ENCODE measurements around the gene CNOT10. TPM values are rescaled to one million over a fixed set of nuclear protein-coding genes. Genes with fewer than 3 reads are reported as not detected.
A peak's percentile ranks its signal among the peaks of the same experiment; 100 is the strongest.
"Not testable (repeated sequence)": the region's sequence is repeated elsewhere in the genome, so short reads cannot be mapped to it uniquely, and the experiment has no call there.

The CNOT10 gene
- total RNA-seq, 1 donor from 2014 or later, result 21.4 TPM

DNA sequence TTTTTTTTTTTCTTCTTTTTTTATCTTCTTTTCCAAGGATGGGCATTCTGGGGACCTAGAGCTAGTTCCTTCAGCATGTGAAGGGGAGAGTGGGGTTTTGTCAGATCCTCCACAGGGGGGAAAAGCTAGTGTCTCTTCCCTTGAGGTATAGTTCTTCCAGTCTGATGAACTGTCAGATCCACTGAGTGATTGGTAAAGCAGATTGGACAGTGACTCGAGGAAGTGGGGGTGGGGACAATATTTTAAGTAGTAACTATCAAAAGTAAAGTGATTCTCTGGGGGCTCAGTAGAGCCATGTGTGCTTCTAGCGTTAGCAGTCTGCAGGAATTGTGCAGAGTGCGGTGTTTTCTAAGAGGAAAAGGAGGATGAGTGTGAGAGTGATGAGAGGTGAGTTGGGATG, 70.8 kb downstream of the CNOT10 start:
- DNase-seq (ENCODE audit: extremely low read depth, low read depth, low spot score), result no peak

DNA sequence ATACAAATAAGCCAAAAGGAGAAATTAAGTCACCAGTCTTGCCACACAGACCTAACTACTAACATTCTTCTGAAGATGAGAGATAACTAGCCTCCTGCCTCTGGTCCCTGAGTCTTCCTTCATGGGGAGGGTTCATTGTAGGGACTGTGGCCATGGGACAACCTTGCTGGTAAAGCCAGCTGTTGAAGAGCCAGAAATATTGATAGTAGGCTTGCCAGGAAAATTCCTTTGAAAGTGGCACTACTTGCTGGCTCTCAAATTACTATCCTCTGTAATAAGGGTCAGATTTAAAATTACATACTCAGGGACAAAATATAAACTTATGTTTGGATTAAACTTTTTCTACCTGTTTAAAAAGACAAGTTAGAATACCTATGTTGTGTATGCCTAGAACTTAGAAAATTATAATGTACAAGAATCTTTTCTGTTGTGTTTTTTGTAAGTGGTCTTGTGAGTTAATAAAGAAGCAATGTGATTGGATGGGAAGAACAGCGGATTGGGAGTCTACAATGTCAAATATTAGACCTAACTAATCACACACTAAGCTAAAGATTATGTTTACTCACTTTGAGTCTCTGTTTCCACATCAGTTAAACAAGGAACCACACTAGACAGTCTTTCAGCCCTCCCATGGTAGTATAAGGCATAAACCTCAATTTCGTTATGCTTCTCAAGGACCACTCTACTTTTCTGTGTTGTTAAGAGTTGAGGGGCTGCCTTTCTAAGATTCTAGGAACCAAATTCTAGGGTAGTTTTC, 72.8 kb downstream of the CNOT10 start:
- no peak for DNase-seq (ENCODE audit: extremely low read depth, low read depth, low spot score)

DNA sequence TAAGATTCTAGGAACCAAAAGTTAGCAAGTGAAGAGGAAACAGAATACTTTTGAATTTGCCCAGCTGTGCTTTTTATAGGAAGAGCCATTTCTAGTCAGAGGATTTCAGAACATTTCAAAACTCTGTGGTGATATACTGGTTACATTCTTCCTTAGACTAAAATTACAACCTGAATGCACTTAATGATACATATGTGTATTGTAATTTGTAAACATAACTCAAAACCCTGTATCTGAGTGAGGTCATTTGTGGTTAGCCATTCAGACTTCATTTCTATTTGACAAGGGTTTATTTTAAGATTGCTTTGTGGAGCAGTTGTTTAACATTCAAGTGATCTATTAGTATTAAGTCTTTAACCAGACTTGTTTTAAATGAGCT, 73.4 kb downstream of the CNOT10 start:
- DNase-seq (ENCODE audit: extremely low read depth, low read depth, low spot score), result no peak

GRCh38 chr3:32759342-32759741, 74.4 kb downstream of the CNOT10 start:
- DNase-seq (ENCODE audit: extremely low read depth, low read depth, low spot score), result no peak

DNA sequence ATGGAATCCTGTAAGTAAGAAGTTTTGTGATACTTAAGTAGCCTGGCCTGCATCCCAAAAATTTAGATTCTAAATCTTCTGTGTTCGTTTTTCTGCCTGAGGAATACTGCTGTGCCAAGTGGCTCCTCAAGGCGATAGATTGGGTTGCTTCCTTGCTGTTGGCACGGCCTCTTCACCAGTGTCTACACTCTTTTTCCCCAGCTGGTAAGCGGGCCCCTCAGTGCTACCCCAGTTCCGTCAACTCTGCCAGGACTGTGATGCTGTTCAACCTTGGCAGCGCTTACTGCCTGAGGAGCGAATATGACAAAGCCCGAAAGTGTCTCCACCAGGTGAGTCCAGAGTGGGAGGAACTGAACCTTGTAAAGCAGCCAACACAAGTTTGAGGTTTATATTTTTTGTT, 79.5 kb downstream of the CNOT10 start:
- no peak for DNase-seq (ENCODE audit: extremely low read depth, low read depth, low spot score)

- no peak for DNase-seq (ENCODE audit: extremely low read depth, low read depth, low spot score)
Observed at GRCh38 chr3:32778389-32778788, 93.4 kb downstream of the CNOT10 start.

DNA sequence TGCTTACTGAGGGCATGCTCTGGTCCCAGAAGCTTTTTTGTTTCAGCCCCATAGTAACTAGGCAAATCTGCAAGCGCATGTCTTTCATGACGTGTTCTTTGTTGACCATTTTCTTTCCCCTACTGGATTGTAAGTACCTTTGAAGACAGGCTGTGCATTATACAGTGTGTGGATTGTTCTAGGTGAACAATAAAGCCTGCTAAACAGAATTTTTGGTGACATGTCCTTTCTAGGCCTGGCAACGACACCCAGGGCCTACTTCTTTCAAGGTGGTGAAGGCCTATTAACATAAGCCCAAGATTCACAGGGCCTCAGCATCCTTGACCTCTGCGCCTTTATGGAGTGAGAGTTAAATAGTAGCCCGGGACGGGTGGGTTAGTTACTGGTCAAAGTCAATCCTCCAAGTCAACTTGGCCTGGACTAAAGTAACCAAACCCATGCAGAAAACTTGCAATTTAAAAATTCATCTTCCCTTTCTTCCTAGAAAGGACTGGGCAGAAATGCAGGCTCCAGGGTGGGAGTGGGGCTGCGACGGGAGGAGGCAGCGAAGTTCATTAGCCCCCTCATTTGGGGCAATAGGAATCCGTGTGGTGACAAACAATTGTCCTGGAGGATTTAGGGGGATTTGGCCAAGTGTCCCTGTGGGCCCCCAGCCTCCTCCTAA, 95.2 kb downstream of the CNOT10 start:
- DNase-seq (ENCODE audit: extremely low read depth, low read depth, low spot score), result no peak

DNA sequence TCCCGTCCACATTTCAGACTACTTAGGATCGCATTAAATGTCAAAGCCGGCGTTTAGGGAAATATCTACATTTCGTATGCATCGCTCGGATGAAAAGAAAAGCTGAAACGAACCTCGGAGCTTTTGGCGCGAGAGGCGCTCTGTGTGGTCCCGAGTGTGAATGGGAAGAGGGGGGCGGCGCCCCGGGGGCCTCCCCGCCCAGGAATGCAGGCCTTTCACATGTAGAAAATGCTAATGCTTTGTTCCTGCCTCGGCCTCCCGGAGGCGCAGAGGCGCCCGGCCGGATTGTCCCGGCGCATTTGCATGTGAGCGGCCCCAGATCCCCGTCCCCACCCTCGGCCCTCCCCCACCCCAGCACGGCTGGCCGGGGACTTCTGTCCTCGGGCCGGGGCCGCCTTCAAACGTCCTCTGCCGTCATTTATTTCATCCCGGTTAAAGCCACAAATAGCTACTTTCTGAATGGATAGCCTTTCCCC, 95.8 kb downstream of the CNOT10 start:
- no peak for DNase-seq (ENCODE audit: extremely low read depth, low read depth, low spot score)

DNA sequence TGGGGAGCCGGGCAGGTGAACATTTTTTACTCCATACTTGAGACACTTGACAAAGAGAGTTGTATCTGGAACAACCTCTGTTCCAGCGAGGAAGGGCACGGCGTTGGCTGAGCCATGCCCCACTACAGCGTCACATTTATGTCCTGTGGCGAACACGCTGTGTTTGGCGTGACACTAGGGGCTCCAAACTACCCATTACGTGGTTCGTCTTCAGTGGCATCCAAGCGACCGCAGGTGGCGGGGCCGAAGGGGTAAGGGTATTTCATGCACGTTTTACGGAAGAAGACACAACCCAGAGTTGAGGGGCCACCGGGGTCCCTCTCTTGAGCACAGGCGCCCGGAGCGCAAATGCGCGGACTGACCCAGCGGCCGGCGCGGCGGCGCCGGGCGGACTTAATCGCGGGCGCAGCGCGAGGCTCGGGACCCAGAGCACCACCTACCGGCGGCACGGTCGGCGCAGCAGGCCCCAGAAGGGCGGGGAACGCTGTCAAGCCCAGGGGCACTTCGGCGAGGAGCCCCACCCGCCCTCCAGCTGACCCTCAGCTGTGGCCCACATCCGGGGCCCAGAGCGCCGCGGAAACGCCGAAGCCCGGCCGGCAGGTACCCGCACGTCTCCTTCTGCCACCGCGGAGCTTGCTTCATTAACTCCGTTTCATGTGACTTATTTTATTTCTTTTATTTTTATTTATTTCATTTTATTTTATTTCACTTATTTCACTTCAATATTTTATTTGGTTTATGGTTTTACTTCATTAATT, 96.4 kb downstream of the CNOT10 start:
- DNase-seq (ENCODE audit: extremely low read depth, low read depth, low spot score), result peak; percentile 23

- not testable (repeated sequence) for DNase-seq (ENCODE audit: extremely low read depth, low read depth, low spot score)
Observed at GRCh38 chr3:32781969-32782270, 96.9 kb downstream of the CNOT10 start.

GRCh38 chr3:32782407-32782806, 97.4 kb downstream of the CNOT10 start:
- DNase-seq (ENCODE audit: extremely low read depth, low read depth, low spot score), result no peak

- no peak for DNase-seq (ENCODE audit: extremely low read depth, low read depth, low spot score)
Observed at GRCh38 chr3:32791833-32792232, 106.8 kb downstream of the CNOT10 start.

- DNase-seq (ENCODE audit: extremely low read depth, low read depth, low spot score), result no peak
Observed at GRCh38 chr3:32794487-32795308, 109.7 kb downstream of the CNOT10 start.

DNA sequence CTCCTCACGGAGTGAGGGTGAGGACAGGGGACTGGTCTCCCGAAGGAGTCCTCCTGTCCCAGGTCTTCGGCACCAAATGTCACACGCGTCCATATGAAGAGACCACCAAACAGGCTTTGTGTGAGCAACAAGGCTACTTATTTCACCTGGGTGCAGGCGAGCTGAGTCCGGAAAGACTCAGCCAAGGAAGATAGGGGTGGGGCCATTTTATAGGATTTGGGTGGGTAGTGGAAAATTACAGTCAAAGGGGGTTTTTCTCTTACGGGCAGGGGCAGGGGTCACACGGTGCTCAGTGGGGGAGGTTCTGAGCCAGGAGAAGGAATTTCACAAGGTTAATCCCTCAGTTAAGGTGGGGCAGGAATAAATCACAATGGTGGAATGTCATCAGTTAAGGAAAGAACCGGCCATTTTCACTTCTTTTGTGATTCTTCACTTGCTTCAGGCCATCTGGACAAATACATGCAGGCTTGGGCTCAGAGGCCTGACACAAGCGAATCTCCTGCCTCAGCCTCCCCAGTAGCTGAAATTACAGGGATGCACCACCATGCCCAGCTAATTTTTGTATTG, 111.5 kb downstream of the CNOT10 start:
- DNase-seq (ENCODE audit: extremely low read depth, low read depth, low spot score), result not testable (repeated sequence)

- DNase-seq (ENCODE audit: extremely low read depth, low read depth, low spot score), result no peak
Observed at GRCh38 chr3:32797776-32798175, 112.8 kb downstream of the CNOT10 start.

GRCh38 chr3:32801440-32801839, 116.5 kb downstream of the CNOT10 start:
- not testable (repeated sequence) for DNase-seq (ENCODE audit: extremely low read depth, low read depth, low spot score)

DNA sequence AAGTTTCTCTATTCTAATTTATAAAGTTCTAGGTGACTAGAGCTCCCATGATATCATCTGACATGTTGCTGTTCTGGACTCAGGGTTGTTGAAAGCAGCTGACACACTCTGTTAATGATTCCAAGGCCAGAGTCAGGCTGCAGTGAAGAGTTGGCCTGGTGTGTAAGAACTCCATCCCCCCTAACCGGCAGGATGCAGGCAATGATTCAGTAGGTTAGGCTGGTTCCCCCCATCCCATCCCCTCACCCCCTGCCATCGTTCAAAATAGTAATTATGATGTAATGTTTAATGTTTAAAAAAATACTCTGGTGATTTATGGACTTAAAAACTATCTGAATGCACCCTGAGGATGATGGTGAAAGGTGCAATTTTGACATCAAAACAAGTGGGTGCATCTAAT, 128.2 kb downstream of the CNOT10 start:
- no peak for DNase-seq (ENCODE audit: extremely low read depth, low read depth, low spot score)

DNA sequence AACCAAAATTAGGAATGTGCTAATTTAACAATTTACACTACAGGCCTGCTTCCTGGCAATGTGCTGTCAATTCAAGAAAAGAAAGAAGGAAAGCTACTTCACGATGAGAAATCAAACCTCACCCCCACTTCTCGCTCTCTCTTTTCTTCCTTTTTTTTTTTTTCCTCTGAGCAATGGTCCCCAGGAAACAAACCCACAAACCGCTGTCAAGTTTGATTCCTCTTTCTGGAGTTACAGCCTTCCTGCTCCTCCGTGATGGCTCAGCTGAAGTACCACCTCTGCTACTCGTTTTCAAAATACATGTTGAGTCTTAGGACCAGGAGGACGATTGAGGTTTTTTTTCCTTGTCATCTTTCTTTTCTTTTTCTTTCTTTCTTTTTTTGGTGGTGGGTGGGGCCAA, 129.4 kb downstream of the CNOT10 start:
- DNase-seq (ENCODE audit: extremely low read depth, low read depth, low spot score), result no peak

- no peak for DNase-seq (ENCODE audit: extremely low read depth, low read depth, low spot score)
Observed at GRCh38 chr3:32815841-32816438, 131.0 kb downstream of the CNOT10 start.

All from glomerular endothelial cell (primary cell).